Body of pancreas (tissue), 4 donors: Measurements from ENCODE around the gene UBA1. TPM values are rescaled to one million over a fixed set of nuclear protein-coding genes. Genes with fewer than 3 reads are reported as not detected.

Experiments used
- ATAC-seq: fragments of 150-250 bp; one replicate; pipeline ENCODE4 v1.9.1; 2016
- DNase-seq, 4 donors: peaks; one replicate each; pipeline ENCODE4 v3.0.0-alpha.2; 2019
- H3K27ac ChIP-seq, 4 donors: fragments of 200-600 bp; sonication (generic); 1 replicate in 3 of 4; 2 replicates in 1 of 4; pipeline versions ENCODE4 v1.5.1 to v1.6.1; 2016 to 2019; ENCODE audit warnings: mild to moderate bottlenecking in 1 of 4, mixed read lengths in 1 of 4, moderate library complexity in 1 of 4
- H3K27me3 ChIP-seq, 2 donors: fragments of 200-600 bp; sonication (generic); one replicate each; pipeline ENCODE4 v1.6.0; 2016; ENCODE audit warnings: mild to moderate bottlenecking in 1 of 2
- H3K36me3 ChIP-seq, 2 donors: fragments of 200-600 bp; sonication (generic); replicated peaks in 1 of 2; 2 replicates each; pipeline ENCODE4 v1.5.1; 2016; ENCODE audit warnings: low read depth in 2 of 2; ENCODE audit not compliant: insufficient read depth in 1 of 2
- H3K4me1 ChIP-seq: fragments of 200-600 bp; sonication (generic); one replicate; pipeline ENCODE4 v1.6.0; 2016
- H3K4me3 ChIP-seq, 2 donors: fragments of 200-600 bp; sonication (generic); 1 replicate in 1 of 2; 2 replicates in 1 of 2; pipeline ENCODE4 v1.5.1; 2016 to 2019
- H3K9me3 ChIP-seq, 3 donors: fragments of 200-600 bp; sonication (generic); 1 replicate in 2 of 3; 2 replicates in 1 of 3; pipeline ENCODE4 v1.5.1; 2016
- CTCF ChIP-seq, 7 experiments: fragments of 450-650 bp in 4 of 7; fragments of 200-600 bp in 3 of 7; sonication (generic) in 3 of 7; IDR thresholded peaks; one replicate each; pipeline ENCODE4 v1.5.1; 2016 to 2019; ENCODE audit warnings: antibody characterized with exemption in 7 of 7
- POLR2A ChIP-seq, 3 donors: fragments of 450-650 bp; IDR thresholded peaks; one replicate each; pipeline ENCODE4 v1.6.1; 2016; ENCODE audit warnings: antibody characterized with exemption in 3 of 3, mild to moderate bottlenecking in 2 of 3
- WGBS, 2 donors: methylation state at CpG; one replicate each; pipeline ENCODE4 v1.1.5; 2017; 5-methylcytosine and 5-hydroxymethylcytosine counted together
- intact Hi-C: fragments of 100-400 bp; cut with DNase I; formaldehyde crosslinking; loops from one replicate; pipeline ENCODE4 v1.15.1; 2023
- total RNA-seq, 2 donors: library from RNA; depleted of rRNA; stranded (reverse); fragments of >200 nt; gene quantifications; one replicate each; pipeline ENCODE4 v1.1.0, GENCODE V29; 2016

The UBA1 gene
- total RNA-seq, 2 donors from 2014 or later = 70.8 to 82.4 TPM

DNA sequence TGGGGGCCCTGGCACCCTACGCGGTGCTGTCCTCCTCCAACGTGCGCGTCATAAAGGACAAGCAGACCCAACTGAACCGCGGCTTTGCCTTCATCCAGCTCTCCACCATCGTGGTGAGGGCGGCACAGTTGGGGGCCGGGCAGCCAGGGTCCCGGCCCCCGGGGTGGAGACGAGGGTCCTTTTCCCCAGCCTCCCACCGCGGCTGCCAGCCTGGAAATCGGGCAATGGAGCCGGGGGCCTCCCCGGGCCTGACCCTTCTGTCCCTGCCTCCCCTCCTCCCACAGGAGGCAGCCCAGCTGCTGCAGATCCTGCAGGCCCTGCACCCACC, 13.7 kb upstream of the UBA1 start:
- TF ChIP-seq POLR2A (IDR thresholded peaks at IDR 0.05) (no peak), CTCF (IDR thresholded peaks at IDR 0.05) (no peak)
- Histone ChIP-seq H3K4me1 (no peaks in the 10 kb centered on the region), H3K4me3 (no peak overlapping the region), H3K27ac (no peak overlapping the region), H3K36me3 (peaks cover 0 to 12% of the 10 kb centered on the region in 2 donors), H3K27me3 (no peaks in the 10 kb centered on the region), H3K9me3 (no peaks in the 10 kb centered on the region)
- intact Hi-C loops = loop anchor here (10.0 kb wide), 2 partner anchors 195 to 345 kb away; partner anchors contain the start of gene ZNF157
- DNase-seq (no peak), ATAC-seq (no peak)
- WGBS, 2 donors = 100% methylated on average over 2 of the region's 18 CpGs; no CpG with 5 or more reads in 1 of the 2 donors

GRCh38 chrX:47180346-47180745, 13.3 kb upstream of the UBA1 start:
- no peak overlapping the region for H3K27ac ChIP-seq
- H3K36me3 ChIP-seq = peaks cover 0 to 12% of the 10 kb centered on the region in 2 donors
- 89 to 98% methylated on average over 4 to 7 of the region's 8 CpGs for WGBS, 2 donors
- H3K27me3 ChIP-seq = no peaks in the 10 kb centered on the region
- DNase-seq = no peak
- intact Hi-C loops = loop anchor here (10.0 kb wide), 2 partner anchors 194 to 344 kb away; partner anchors contain the start of gene ZNF157
- no peak overlapping the region for H3K4me3 ChIP-seq
- no peak for ATAC-seq
- TF ChIP-seq POLR2A (IDR thresholded peaks at IDR 0.05) = no peak
- no peak for TF ChIP-seq CTCF (IDR thresholded peaks at IDR 0.05)
- H3K9me3 ChIP-seq = no peaks in the 10 kb centered on the region
- no peaks in the 10 kb centered on the region for H3K4me1 ChIP-seq

DNA sequence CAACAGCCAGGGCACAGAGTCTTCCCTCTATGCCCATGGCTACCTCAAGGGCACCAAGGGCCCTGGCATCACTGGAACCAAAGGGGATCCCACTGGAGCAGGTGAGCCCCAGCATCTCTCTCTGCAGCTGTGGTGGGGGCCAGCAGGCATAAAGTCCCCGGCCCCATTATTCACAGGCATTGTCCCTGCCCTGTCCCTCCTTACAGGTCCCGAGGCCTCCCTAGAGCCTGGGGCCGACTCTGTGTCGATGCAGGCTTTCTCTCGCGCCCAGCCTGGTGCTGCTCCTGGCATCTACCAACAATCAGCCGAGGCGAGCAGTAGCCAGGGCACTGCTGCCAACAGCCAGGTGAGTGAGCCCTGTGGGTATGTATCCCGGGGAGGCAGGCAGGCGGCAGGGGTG, 12.3 kb upstream of the UBA1 start:
- DNase-seq = no peak
- Histone ChIP-seq H3K27me3 (no peaks in the 10 kb centered on the region), H3K9me3 (no peaks in the 10 kb centered on the region), H3K36me3 (peaks cover 0 to 12% of the 10 kb centered on the region in 2 donors), H3K4me3 (no peak overlapping the region), H3K27ac (no peak overlapping the region), H3K4me1 (no peaks in the 10 kb centered on the region)
- intact Hi-C loops = loop anchor here (10.0 kb wide), 2 partner anchors 194 to 344 kb away; partner anchors contain the start of gene ZNF157
- 90% methylated on average over 2 of the region's 10 CpGs; no CpG with 5 or more reads in 1 of the 2 donors for WGBS, 2 donors
- TF ChIP-seq CTCF (IDR thresholded peaks at IDR 0.05) (no peak), POLR2A (IDR thresholded peaks at IDR 0.05) (no peak)
- no peak for ATAC-seq

DNA sequence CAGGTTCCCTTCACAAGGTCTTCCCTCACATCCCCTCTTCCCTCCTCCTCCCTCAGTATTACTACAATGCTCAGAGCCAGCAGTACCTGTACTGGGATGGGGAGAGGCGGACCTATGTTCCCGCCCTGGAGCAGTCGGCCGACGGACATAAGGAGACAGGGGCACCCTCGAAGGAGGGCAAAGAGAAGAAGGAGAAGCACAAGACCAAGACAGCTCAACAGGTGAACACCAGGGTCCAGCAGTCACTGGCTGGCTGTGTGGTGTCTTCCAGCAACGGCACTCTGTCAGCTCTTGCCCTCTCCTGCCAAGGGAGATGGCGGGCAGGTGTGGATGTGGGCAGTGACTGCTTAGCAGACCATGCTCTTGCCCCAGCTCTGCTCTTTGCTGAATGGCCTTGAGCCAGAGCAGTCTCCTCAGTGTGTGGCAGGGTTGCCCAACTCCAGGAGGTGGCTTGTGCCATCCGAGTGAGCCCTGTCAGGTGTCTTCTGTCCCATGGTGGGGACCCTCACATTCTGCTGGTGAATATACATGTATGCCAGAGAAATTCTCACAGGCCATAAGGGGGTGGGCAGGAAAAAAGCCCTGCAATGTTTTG, 11.4 kb upstream of the UBA1 start:
- 82 to 93% methylated on average over 5 to 8 of the region's 9 CpGs for WGBS, 2 donors
- Histone ChIP-seq H3K4me3 (no peak overlapping the region), H3K36me3 (peaks cover 0 to 9% of the 10 kb centered on the region in 2 donors), H3K27ac (no peak overlapping the region), H3K4me1 (no peaks in the 10 kb centered on the region), H3K9me3 (no peaks in the 10 kb centered on the region), H3K27me3 (no peaks in the 10 kb centered on the region)
- intact Hi-C loops = loop anchor here (10.0 kb wide), 2 partner anchors 193 to 343 kb away; partner anchors contain the start of gene ZNF157
- DNase-seq (no peak), ATAC-seq (no peak)
- TF ChIP-seq POLR2A (IDR thresholded peaks at IDR 0.05) = no peak
- TF ChIP-seq CTCF (IDR thresholded peaks at IDR 0.05) = no peak

GRCh38 chrX:47184486-47184885, 9.1 kb upstream of the UBA1 start:
- no peaks in the 10 kb centered on the region for H3K9me3 ChIP-seq
- no peaks in the 10 kb centered on the region for H3K27me3 ChIP-seq
- intact Hi-C loops = loop anchor here (10.0 kb wide), 2 partner anchors 190 to 340 kb away; partner anchors contain the start of gene ZNF157
- ATAC-seq = no peak
- H3K36me3 ChIP-seq = peaks cover 0 to 9% of the 10 kb centered on the region in 2 donors
- no peak for DNase-seq
- 100% methylated on average over 1 to 4 of the region's 4 CpGs for WGBS, 2 donors
- no peak overlapping the region for H3K4me3 ChIP-seq
- no peak overlapping the region for H3K27ac ChIP-seq
- TF ChIP-seq CTCF (IDR thresholded peaks at IDR 0.05) (no peak), POLR2A (IDR thresholded peaks at IDR 0.05) (no peak)
- no peaks in the 10 kb centered on the region for H3K4me1 ChIP-seq
